Activated CD8-positive, alpha-beta memory T cell treated with anti-CD3 and anti-CD28 coated beads, Interleukin-2, amount 50 U/mL, for 48 hours (primary cell): ENCODE results near the gene UST.
"Not testable (repeated sequence)": the region's sequence is repeated elsewhere in the genome, so short reads cannot be mapped to it uniquely, and the experiment has no call there.

Source experiments
- DNase-seq: peaks from one replicate; pipeline ENCODE4 v3.0.0-alpha.2; 2020

UST gene

DNA sequence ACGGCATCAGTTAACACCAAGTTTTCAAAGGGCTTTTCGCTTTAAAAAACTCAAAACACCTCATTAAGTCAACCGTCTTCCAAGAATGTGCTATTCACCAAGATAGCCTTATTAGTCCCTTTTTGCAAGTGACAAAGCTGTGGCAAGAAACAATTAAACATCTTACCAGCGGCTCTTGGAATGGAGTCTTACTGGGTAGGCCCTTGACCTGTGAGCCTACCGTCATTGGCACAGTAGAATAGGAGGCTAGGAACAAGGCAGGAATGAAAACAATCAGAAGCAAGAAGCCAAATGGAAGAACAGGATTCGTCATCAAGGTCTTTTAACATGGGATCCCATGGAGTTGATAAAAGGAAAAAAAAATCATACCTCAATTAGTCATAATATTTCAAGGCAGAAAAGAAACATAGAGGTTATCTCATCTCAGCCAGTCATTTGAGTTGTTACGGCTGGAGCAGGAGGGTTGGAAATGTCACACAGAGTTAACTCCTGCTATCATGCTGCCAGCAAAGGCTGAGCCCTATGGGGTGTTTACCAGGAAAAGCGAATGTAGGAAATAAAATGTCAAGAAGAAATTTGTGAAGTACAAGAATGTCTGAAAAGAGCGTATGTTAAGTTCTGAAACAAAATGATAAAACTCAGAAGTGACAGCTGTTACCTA lies 236.4 kb downstream of the UST start:
- no peak for DNase-seq

DNA sequence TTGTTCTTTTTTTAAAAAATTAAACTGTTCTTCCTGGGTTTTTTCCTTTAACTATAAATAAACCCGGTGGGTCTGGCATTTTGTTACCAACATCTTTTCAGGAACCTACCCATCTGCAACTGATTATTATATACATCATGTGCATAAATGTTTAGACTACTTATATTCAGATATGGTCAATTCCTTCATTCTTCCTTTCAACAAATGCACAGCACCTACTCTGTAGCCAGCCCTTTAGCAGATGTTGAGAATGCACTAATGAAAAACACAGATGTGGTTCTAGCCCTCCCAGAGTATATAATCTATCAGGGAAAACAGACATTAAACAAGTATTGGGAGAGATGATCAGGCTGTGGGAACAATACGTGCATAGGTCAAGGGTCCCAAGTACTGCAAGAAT lies 237.1 kb downstream of the UST start:
- DNase-seq: no peak

DNA sequence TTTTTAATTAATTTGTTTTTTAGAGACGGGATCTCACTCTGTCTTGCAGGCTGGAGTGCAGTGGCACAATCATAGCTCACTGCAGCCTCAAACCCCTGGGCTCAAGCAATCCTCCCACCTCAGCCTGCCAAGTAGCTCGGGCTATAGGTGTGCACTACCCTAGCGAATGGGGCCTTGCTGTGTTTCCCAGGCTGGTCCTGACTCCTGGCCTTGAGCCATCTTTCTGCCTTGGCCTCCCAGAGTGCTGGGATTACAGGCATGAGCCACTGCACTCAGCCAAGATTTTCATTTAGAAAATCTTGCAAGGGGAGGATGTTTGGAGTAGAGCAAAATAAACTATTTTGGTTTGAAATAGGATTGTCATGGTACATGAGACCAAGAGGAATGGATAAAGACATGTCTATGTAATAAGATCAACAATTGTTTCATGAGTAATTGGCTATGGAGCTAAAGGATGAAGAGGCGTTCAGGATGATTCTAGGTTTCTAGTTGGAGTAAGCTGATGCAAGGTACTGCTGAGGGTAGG lies 237.8 kb downstream of the UST start:
- DNase-seq: no peak

GRCh38 chr6:148985499-148985898 lies 238.7 kb downstream of the UST start:
- DNase-seq: no peak

DNA sequence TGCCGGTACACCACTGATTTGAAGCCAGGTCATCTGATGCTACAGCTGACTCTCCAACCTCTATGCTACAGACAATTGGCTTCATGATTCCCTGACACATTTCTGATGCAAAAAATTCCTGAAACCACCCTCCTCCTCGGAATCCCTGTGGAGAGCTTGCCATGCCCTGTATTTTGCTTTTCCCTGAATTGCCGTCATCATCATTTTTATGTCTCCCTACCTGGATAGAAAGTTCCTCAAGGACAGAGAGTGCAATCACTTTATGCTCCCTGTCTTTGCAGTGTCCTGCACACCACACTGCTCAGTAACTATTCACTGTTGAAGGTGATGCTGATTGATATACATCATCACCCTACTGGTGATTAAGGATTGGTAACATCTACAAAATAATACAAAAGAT lies 239.8 kb downstream of the UST start:
- DNase-seq: no peak

GRCh38 chr6:148987982-148988381 lies 241.2 kb downstream of the UST start:
- no peak for DNase-seq

DNA sequence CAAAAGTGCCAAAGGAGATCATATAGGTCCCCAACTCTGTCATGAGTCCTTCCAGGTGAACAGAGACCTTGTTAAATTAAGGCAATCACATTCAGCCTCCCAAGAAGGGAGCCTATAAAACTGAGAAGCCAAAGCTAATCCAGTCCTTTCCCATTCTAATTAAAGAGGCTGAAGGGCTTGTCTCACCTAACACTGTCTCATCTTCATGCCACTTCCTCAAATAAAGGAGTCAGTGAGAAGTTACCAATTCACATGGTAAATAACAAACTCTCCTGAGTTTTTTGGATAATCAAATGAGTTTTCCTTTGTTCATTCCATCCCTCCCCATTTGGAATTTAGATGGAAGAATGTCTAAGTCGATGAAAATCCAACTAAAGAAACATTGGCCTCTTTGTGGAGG lies 242.8 kb downstream of the UST start:
- no peak for DNase-seq

GRCh38 chr6:148990403-148990802 lies 243.6 kb downstream of the UST start:
- DNase-seq: no peak

GRCh38 chr6:148996815-148997214 lies 250.0 kb downstream of the UST start:
- no peak for DNase-seq

DNA sequence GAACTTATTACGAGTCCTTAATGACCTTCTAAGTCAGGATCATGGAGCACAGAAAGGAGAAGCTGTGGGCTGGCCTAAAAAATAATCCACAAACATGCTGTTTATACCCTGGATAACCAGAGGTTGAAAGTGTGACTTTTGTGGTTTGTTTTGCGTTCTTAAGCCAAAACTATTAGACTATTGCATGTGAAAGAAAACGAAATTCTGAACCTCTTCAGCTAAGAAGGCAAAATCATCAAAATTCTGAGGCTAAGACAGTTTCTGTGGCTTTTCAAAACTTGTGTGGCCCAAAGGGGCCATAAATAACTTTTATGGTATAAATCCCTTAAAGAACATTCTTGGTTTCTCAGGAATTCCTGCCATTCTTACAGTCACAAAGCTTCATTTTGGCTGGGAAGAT lies 251.0 kb downstream of the UST start:
- DNase-seq: no peak

GRCh38 chr6:148998704-148999103 lies 251.9 kb downstream of the UST start:
- no peak for DNase-seq

DNA sequence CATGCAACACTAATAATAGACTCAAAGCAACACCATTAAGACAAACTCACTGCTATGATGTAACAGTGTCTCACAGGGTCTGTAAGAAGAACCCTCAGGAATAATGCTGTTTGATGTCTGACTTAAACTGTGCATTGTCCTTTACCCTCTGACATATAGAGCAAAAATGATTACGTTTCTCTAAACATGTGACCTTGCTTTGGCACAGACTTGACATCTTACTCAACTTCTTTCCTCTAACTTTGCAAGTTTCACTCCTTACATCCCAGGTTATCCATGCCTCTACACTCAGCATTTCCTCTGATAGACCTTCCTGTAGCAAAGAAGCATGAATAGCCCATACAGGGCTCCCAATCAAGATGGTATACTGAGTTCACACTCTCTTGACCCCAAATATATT lies 252.7 kb downstream of the UST start:
- DNase-seq: no peak

DNA sequence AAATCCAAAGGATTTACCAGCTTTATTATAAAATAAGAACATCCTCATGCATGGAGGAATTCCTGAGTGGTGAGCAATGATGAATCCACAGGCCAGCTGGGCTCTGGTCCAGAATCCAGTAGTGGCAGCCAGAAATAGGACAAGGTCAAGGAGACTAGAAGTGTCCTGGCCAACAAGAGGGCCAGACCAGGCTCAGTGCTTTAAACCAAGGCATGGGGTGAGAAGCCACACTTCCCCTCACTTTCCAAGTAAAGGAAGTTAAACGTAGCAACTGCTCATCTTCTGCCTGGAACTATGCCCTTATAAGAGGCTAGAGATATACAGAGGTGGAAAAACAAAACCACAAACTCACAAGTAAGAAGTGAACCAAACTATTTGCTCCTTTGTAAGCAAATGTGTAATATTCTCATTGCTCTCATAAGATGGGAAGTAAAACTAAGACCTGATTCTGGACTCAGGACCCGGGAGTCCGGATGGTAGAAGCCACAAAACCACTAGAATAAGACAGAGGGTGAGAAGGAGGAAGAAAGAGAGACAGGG lies 253.2 kb downstream of the UST start:
- DNase-seq: no peak

GRCh38 chr6:149001422-149001821 lies 254.6 kb downstream of the UST start:
- no peak for DNase-seq

DNA sequence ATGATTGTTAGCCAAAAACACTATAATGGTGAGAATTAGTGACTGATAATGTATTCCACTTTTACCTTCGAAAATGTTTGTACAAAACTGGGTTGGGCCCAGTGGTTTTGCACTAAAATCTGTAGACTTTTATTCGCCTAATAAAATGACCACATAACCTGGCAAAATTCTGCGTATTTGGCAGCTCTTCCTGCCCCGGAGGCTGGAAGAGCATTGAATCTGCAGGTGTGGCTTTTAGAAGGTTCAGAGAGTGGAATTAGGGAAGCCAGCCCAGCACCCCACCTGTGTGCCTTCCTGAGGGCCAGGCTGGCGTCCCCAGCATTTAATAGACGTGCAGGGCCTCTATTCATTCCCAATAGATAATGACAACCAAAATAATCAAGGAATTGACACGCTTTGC lies 256.7 kb downstream of the UST start:
- no peak for DNase-seq

- no peak for DNase-seq
Measured at GRCh38 chr6:149004664-149005063, 257.8 kb downstream of the UST start.

GRCh38 chr6:149006236-149006635 lies 259.4 kb downstream of the UST start:
- DNase-seq: not testable (repeated sequence)

DNA sequence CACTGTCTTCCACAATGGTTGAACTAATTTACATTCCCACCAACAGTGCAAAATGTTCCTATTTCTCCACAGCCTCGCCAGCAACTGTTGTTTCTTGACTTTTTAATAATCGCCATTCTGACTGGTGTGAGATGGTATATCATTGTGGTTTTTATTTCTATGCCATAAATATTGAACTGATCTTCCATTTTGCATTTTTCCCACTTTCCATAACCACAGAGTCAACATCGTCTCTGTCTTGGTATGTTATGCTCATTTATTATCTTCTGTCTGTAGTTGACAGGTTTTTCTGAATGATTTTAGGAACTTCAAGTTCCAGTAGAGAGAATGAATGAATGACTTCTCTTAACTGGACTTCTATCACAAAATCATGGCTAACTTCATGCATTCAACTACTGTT lies 259.8 kb downstream of the UST start:
- no peak for DNase-seq

- DNase-seq: no peak
Measured at GRCh38 chr6:149007846-149008245, 261.0 kb downstream of the UST start.

DNA sequence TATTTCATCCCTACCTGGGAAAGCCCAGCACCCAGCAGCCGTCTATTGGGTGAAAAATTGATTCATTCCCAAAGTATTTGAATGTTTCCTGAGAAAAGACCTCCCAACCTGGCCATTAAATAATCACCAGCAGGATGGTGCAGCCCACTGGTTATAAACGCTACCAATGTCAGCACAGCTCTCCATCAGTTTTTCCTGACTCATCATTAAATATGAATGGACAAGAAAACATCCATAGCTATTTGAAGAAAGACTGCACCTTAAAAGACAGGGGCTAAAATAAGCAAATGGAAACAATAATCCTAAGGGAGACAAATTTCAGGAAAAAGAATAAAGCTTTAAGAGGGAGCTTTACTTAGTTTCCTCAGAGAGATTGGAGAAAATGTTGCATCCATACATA lies 261.9 kb downstream of the UST start:
- DNase-seq: no peak

DNA sequence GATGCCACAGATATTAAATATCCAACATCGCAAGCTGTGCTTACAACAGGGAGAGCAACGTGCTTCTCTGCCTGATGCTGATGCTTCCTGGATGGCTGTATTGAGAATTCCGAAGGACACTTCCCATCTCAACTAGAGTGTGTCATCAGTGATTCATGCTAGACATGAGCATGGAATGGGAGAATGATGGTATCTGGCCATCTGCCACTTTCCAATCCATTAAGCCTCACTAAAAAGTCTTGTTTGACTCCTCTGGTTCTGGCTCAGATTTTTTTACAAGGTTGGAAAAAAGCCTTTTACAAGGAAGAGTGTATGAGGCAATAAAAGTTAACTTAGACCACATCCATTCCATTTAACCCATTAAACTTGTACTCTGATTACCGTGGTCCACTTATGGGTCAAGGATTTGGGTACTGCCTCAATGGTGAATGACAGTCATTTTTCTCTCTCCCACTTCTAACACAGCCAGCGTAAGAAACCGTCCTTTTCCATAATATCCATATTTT lies 265.3 kb downstream of the UST start:
- DNase-seq: no peak

GRCh38 chr6:149013586-149014344 lies 266.9 kb downstream of the UST start:
- DNase-seq: no peak

GRCh38 chr6:149014631-149015534 lies 268.1 kb downstream of the UST start:
- no peak for DNase-seq
